Measurements from ENCODE around the gene MYO9B. TPM values are rescaled to one million over a fixed set of nuclear protein-coding genes. Genes with fewer than 3 reads are reported as not detected.
A peak's percentile ranks its signal among the peaks of the same experiment; 100 is the strongest.

The MYO9B gene
- total RNA-seq, 2 donors from 2014 or later: 112 to 142 TPM

DNA sequence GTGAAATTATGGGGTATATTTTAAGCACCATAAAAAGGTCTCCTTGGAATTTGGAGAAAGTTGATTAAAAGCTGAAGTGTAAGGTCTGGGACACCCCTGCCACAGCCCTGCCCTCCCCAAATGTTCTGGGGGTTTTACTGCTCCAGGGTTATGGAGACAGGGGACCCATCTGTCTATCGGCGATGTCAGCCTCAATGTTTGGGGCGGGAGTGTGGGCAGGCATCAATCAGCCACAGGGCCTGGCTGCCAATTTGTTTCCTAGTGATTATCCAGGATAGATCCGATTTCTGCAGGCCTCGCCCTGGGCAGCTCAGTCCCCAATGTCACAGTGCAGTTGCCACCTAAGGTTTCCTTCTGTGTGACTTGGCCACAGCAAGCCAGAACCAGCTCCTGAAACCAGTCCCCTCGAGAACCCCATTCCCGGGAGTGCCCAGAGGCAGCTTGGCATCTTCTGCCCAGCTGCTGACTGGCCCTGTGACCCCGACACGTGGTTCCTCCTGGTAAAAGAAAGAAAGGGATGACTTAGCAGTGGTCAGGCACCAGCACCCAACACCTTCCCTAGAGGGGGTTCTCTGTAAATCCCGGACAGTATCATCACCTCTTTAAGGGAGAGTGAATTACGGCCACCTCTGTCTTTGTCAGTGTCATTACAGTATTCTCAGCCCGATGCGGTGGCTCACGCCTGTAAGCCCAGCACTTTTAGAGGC lies 41.6 kb downstream of the MYO9B start:
- no peak overlapping the region for H3K27ac Mint-ChIP-seq
- H3K9me3 Mint-ChIP-seq: no peaks in the 10 kb centered on the region
- H3K36me3 Mint-ChIP-seq: peaks cover 0 to 6% of the 10 kb centered on the region in 2 donors
- DNase-seq (ENCODE audit: low spot score in 2 of 2) (no peak), ATAC-seq (peak in 1 of 2 donors; percentile 9)

DNA sequence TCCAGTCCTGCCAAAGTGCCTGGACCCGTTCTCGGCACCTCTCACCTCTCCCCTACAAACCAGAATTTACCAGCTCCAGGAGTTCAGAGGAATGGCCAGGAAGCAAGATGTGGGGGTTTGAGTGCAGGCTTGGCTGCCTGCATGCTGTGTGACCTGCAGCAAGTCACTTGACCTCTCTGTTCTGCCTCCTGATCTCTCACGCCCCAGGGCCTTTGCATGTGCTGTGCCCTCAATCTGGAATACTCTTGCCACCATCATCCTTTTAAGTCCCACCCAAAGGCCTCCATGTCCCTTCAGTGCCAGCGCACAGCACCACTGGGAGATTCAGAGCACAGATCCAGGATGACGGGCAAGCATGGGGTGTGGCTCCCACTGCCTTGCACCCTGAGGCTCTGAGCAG lies 43.4 kb downstream of the MYO9B start:
- Mint-ChIP-seq H3K9me3 (no peaks in the 10 kb centered on the region), H3K27ac (no peak overlapping the region), H3K36me3 (peaks cover 0 to 6% of the 10 kb centered on the region in 2 donors)
- DNase-seq (ENCODE audit: low spot score in 2 of 2) (no peak), ATAC-seq (no peak)

DNA sequence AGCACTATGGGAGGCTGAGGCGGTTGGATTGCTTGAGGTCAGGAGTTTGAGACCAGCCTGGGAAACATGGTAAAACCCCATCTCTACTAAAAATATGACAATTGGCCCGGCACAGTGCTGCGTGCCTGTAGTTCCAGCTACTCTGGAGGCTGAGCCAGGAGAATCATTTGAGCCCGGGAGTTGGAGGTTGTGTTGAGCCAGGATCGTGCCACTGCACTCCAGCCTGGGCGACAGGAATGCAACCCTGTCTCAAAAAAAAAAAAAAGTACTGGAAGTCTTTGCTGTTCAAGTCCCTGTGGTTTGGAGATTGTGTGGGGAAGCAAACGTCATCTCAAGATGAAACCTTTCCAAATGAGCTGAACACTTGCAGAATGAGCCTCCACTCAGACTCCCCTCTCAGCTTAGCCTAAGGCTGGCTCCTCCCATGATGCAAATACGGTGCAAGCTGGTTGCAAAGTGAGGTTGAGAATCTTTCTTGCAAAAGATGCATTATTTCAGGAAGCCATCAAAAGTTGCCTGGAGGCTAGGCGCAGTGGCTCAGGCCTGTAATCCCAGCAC lies 46.2 kb downstream of the MYO9B start:
- H3K27ac Mint-ChIP-seq: no peak overlapping the region
- ATAC-seq (no peak), DNase-seq (ENCODE audit: low spot score in 2 of 2) (no peak)
- no peaks in the 10 kb centered on the region for H3K36me3 Mint-ChIP-seq
- no peaks in the 10 kb centered on the region for H3K9me3 Mint-ChIP-seq

DNA sequence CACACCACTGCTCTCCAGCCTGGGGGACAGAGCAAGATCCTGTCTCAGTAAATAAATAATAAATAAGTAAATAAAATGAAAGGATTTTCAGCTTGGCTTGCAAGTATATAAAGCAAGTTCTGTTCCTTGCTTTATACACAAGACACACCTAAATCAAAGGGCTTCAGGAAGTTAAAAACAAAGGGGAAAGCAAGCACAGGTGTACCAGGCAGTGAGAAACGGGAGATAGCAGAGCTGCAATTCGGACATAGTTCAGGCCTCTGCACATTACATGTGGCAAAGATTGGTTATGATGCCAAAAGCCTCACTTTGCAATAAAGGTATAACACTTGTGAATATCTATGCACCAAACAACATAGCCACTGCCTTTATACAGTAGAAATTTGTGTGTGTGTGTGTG lies 47.5 kb downstream of the MYO9B start:
- H3K9me3 Mint-ChIP-seq: no peaks in the 10 kb centered on the region
- DNase-seq (ENCODE audit: low spot score in 2 of 2) (no peak), ATAC-seq (no peak)
- H3K36me3 Mint-ChIP-seq: no peaks in the 10 kb centered on the region
- H3K27ac Mint-ChIP-seq: peak overlapping the region in 1 of 2 donors; percentile 68

DNA sequence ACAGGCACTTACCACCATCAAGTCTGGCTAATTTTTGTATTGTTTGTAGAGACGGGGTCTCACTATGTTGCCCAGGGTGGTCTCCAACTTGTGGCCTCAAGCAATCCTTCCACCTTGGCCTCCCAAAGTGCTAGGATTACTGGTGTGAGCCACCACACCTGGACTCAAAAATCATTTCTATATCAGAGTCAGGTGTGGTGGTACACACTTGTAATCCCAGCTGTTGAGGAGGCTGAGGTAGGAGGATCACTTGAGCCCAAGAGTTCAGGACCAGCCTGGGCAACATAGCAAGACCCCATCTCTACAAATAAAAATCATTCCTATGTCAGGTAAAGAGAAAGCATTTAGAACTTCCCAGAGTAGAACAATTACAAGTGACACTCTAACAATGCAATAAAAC lies 48.4 kb downstream of the MYO9B start:
- Mint-ChIP-seq H3K9me3 (no peaks in the 10 kb centered on the region), H3K36me3 (no peaks in the 10 kb centered on the region), H3K27ac (peak overlapping the region; percentile 50 to 94)
- ATAC-seq (no peak), DNase-seq (ENCODE audit: low spot score in 2 of 2) (no peak)

DNA sequence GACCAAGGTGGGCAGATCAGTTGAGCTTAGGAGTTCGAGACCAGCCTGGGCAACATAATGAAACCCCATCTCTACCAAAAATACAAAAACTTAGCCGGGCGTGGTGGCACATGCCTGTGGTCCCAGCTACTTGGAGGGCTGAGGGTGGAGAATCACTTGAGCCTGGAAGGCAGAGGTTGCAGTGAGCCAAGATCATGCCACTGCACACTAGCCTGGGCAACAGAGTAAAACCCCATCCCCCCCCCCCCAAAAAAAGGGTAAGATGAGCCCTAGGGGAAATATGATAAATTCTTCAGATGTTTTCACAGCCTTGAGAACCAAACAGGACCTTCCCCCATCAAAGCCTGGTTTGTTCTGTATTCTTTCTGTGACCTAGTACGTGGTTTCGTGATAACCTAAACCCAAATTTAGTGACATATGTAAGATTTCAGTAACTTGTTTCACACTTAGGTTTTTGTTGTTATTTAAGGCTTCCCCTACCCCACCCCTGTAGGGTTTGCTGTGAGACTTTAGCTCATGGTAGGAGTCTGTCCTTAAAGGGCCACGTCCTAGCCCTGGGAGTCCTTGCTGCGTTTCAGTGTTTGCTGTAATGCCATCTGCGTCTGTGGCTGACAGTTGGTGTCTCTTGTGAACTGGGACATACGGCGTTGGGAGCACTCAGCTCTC lies 49.6 kb downstream of the MYO9B start:
- Mint-ChIP-seq H3K27ac (peak overlapping the region; percentile 94 to 97), H3K36me3 (no peaks in the 10 kb centered on the region), H3K9me3 (no peaks in the 10 kb centered on the region)
- ATAC-seq: peak; percentile 70 to 74
- no peak for DNase-seq (ENCODE audit: low spot score in 2 of 2)

DNA sequence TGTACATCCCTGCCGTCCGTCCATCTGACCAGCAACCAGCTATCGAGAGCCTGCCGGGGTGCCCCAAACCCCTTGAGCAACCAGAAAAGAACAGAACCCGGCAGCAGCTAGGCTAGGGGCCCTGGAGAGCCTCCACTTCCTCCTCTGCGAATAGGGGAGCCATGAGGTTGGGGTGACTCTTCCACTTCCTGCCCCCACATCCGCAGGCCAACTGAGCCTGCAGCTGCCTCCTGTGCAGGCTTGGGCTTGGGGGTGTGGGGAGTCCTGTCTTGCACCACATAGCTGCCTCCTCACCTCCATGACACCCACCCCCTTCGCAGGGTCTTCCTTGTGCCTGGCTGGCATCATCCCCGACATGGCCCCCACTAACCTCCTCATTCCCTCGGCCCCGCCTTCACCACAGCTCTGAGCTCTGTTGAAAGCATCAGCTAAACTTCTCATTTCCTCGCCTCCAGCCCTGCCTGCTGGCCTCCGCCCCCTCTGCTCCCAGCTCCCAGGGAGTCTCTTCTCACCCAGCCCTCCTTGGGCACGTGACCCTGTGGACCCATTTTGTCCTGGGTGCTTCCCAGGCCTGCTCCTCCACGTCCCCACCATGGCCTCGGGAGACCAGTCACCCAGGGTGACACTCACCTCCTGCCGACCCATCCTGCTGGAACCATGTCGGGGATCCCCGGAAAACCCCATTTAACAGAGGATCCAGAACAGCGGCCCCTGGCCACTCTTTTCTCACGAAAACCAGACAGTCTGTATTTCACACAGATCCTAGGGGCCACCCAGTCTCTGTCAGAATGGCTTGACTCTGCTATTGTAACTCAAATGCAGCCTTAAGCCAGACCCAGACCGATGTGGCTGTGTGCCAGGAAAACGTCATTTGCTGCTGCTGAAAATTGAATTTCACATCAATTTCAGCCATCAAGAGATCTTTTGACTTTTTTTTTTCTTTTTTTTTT lies 50.4 kb downstream of the MYO9B start:
- Mint-ChIP-seq H3K9me3 (no peaks in the 10 kb centered on the region), H3K36me3 (no peaks in the 10 kb centered on the region), H3K27ac (peak overlapping the region; percentile 94 to 97)
- peak; percentile 61 to 72 for DNase-seq (ENCODE audit: low spot score in 2 of 2)
- ATAC-seq: peak; percentile 87 to 90

DNA sequence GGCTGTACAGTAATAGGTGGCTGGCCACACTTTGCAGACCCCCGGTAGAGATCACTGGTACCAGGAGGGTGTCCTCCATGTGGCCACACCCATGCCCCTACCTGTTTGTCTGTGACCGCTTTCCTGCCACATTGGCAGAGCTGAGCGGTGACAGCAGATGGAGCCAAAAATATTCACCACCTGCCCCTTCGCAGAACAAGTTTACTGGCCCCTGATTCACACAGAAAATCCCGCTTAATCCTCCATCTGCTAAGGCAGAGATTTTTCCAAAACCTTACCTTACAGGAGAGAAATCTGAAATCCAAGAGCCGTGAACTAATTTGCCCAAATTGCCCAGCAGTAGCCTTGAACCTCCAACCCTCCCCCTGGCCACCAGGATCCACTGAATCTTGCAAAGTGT lies 52.1 kb downstream of the MYO9B start:
- ATAC-seq (no peak), DNase-seq (ENCODE audit: low spot score in 2 of 2) (no peak)
- H3K27ac Mint-ChIP-seq: peak overlapping the region; percentile 64 to 87
- no peaks in the 10 kb centered on the region for H3K9me3 Mint-ChIP-seq
- no peaks in the 10 kb centered on the region for H3K36me3 Mint-ChIP-seq

DNA sequence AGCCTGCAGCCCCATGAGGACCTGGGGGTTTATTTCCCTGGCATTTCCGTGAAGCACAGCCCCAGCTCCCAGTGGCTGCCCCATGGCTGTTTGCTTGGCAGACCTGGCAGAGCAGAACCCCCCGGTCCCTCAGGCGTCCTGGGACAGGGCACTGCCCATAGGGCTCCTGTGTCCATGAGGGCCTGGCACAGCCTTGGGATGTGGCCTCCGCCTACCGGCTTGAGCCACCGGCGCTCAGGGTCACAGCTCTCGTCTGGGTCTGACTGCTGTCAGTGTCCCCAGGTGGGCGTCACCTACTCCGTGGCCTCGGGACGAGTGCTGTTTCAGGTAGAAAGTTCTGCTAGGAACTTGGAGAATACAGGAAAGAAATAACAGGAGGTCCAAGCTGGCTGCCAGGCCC lies 52.8 kb downstream of the MYO9B start:
- H3K27ac Mint-ChIP-seq: peak overlapping the region in 1 of 2 donors; percentile 57
- H3K9me3 Mint-ChIP-seq: no peaks in the 10 kb centered on the region
- no peak for ATAC-seq
- DNase-seq (ENCODE audit: low spot score in 2 of 2): no peak
- no peaks in the 10 kb centered on the region for H3K36me3 Mint-ChIP-seq

DNA sequence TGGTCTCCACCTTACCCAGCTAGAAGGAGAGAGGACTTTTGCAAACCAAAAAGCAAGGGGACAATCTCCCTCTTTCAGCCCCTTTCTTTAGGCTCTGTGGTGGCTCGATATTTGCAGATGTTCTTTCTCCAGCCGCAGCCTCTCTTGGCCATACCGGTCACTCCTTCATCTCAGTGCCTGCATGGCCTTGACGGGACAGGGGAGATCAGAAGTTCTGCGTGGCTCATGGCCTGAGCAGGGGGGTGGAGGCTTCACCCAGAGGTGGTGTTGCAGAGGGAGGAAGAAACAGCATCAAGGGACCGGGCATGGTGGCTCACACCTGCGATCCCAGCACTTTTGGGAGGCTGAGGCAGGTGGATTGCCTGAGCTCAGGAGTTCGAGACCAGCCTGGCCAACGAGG lies 53.2 kb downstream of the MYO9B start:
- ATAC-seq (no peak), DNase-seq (ENCODE audit: low spot score in 2 of 2) (no peak)
- Mint-ChIP-seq H3K27ac (peak overlapping the region; percentile 13 to 57), H3K36me3 (no peaks in the 10 kb centered on the region), H3K9me3 (no peaks in the 10 kb centered on the region)

DNA sequence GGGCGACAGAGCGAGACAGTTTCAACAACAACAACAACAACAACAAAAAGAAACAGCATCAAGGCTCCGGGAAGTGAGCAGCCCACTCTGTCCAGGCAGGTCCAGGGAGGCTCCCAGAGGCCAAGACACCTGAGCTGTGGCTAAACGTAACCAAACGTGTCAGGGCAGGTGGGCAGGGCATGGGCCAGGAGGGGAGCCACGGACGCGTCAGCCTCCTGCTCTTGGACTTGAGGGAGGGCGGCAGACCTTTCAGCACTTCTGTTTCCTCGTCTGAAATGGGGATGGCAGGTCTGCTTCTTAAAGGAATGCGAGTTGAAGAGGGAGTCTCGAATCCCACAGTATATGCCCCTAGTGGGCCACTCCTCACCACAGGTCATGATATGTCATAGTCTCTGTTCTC lies 53.8 kb downstream of the MYO9B start:
- H3K9me3 Mint-ChIP-seq: no peaks in the 10 kb centered on the region
- DNase-seq (ENCODE audit: low spot score in 2 of 2): no peak
- no peaks in the 10 kb centered on the region for H3K36me3 Mint-ChIP-seq
- no peak for ATAC-seq
- H3K27ac Mint-ChIP-seq: peak overlapping the region in 1 of 2 donors; percentile 57

DNA sequence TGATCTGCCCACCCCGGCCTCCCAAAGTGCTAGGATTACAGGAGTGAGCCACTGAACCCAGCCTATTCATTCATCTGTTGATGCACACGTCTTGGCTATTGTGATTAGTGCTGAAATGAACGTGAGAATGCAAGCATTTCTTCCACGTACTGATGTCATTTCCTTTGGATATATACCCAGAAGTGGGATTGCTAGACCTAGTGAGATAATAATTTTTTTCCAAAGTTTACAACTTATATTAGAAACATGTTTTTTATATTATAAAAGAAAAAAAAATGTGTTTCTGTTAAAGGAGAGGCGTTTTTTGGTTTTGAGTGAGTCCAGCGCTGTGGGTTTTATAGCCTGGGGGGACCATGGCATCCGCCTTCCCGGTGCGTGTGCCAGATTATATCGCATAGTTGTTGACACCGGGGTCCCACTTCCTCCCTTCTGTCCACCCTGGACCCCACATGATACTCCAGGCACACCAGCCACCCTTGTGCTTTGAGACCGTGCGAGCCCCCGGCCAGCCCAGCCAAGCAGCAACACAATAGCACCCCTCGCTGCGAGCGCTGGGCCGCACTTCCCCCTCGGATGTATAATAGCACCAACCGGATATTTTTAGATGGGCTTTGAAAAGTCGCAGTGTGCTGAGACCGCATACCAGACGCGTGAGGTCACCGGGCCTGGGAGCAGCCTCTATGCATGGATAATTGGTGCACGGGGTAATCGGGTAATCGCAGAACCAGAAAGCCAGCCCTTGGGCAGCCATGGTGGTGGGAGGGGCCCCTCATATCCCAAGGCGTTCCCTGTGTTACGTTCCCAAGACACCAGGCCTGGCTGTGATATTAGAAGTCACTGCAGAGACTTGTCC lies 59.6 kb downstream of the MYO9B start:
- no peaks in the 10 kb centered on the region for H3K9me3 Mint-ChIP-seq
- peaks cover 0 to 10% of the 10 kb centered on the region in 2 donors for H3K36me3 Mint-ChIP-seq
- DNase-seq (ENCODE audit: low spot score in 2 of 2) (no peak), ATAC-seq (peak; percentile 46)
- peak overlapping the region in 1 of 2 donors; percentile 68 for H3K27ac Mint-ChIP-seq

DNA sequence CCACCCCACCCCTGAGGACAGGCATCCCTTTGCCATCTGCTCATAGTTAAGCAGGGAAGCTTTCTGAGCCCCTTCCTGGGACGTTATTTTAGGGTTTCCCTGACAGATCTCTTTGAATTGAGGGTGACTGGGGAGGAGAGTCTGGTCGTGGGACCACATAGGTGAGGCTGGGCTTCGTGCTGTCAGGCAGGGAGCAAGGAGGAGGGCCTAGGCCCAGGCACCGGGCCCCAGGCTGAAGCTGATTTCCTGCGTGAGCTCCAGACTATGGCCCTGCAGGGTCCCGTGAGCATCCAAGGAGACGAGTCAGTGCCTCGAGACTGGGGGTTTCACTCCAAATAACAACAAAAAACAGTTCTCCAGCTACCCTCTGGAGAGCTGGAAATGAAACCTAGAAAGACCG lies 60.4 kb downstream of the MYO9B start:
- no peak for ATAC-seq
- Mint-ChIP-seq H3K27ac (no peak overlapping the region), H3K36me3 (peaks cover 0 to 10% of the 10 kb centered on the region in 2 donors), H3K9me3 (no peaks in the 10 kb centered on the region)
- no peak for DNase-seq (ENCODE audit: low spot score in 2 of 2)

DNA sequence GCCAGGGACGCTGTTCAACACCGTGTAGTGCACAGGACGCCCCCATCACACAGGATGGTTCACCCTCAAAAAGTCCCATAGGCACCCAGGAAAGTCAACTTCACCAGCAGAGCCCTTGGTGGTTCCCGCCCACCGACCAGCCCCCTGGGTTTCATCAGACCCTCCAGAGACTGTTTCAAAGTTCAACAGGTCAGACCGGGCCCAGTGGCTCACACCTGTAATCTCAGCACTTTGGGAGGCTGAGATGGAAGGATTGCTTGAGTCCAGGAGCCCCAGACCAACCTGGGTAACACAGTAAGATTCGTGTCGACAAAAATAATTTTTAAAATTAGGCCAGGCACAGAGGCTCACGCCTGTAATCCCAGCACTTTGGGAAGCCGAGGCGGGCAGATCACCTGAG lies 61.0 kb downstream of the MYO9B start:
- Mint-ChIP-seq H3K36me3 (peaks cover 0 to 10% of the 10 kb centered on the region in 2 donors), H3K9me3 (no peaks in the 10 kb centered on the region), H3K27ac (peak overlapping the region in 1 of 2 donors; percentile 29)
- DNase-seq (ENCODE audit: low spot score in 2 of 2) (no peak), ATAC-seq (no peak)

DNA sequence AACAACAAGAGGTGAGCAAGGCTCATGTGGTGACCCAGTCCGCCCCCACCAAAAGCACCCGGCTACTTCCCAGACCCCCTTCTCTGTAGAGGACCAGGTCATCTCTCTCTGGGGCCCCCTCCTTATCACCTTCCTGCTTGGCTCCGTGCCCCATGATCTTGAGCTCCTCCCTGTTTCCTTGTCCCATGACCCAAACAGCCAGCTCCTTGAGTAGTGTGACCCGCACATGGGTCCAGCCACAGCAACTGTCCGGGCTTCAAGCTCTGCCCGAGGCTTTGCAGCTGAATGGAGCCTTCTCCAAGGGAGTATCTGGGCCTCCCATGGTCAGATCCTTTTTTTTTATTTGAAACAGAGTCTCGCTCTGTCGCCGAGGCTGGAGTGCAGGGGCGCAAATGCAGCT lies 61.8 kb downstream of the MYO9B start:
- Mint-ChIP-seq H3K9me3 (no peaks in the 10 kb centered on the region), H3K27ac (no peak overlapping the region), H3K36me3 (peaks cover 0 to 10% of the 10 kb centered on the region in 2 donors)
- ATAC-seq (no peak), DNase-seq (ENCODE audit: low spot score in 2 of 2) (no peak)
